Medulla oblongata (tissue), 1 donor: ENCODE data around the gene KIF26A.

Experiments used
- DNase-seq: peaks from one replicate; pipeline ENCODE4 v3.0.0-alpha.2; 2015; ENCODE audit errors: extremely low spot score

The KIF26A gene

GRCh38 chr14:104191409-104191997 lies 53.1 kb downstream of the KIF26A start:
- no peak for DNase-seq

GRCh38 chr14:104192146-104192882 lies 53.9 kb downstream of the KIF26A start:
- no peak for DNase-seq

GRCh38 chr14:104192883-104193245 lies 54.5 kb downstream of the KIF26A start:
- DNase-seq: no peak

DNA sequence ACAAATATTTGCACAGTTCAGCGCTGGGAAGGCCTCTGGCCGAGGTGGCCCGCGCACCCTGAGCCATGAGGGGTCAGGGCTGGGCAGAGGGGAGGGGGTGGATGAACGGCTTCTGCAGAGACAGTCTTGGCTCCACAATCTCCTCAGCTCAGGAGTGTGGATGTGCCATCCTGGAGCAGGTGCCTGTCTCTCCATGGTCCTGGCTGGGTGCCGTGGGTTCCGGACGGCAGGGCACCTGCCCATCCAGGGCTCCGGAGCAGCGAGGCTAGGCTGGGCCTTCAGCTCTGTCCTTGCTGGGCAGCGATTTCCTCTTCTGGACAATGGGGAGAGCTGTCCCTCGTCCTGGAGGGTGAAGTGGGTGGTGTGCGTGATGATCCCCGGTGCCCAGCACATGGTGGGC lies 55.6 kb downstream of the KIF26A start:
- no peak for DNase-seq

DNA sequence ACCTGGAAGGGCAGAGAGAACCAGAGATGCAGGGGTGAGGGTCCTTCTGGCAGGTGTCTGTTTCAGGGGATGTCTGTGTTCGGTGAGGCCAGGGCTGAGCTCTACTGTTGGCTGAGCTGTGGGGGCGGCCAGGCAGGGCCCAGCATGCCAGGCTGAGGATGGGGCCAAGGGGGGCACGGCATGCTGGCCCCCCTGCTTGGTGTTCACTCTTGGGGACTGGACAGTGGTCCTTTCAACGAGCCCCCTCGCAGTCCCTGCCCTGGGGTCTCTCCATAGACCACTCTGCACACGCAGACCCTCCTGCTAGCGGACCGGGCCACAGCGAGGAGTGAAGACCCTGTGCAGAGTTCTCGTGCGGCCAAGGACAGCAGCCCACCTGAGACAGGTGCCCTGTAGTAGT lies 56.3 kb downstream of the KIF26A start:
- no peak for DNase-seq

- DNase-seq: no peak
These were observed 57.0 kb downstream of the KIF26A start for GRCh38 chr14:104195361-104195760.

- no peak for DNase-seq
These were observed 57.5 kb downstream of the KIF26A start for GRCh38 chr14:104195878-104196277.

- DNase-seq: peak; percentile 24
These were observed 58.2 kb downstream of the KIF26A start for GRCh38 chr14:104196461-104197140.

GRCh38 chr14:104197449-104198247 lies 59.3 kb downstream of the KIF26A start:
- DNase-seq: no peak

- no peak for DNase-seq
These were observed 61.0 kb downstream of the KIF26A start for GRCh38 chr14:104199266-104199895.

DNA sequence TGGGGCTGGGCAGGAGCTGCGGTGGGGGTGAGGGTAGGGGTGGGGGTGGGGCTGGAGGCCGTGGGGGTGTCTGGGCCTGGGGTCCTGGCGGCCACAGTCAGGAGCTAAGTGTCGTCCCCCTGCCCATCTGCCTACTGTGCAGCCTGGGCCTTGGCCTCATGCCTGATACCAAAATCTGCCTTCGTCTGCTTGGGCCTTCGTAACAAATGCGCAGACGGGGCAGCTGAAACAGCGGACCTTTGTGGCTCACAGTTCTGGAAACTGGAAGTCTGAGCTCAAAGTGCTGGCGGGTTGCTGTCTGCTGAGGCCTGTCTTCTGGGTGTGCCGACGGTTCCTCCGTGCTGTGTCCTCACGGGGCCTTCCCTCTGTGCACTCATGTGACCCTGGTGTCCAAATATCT lies 61.7 kb downstream of the KIF26A start:
- DNase-seq: no peak

DNA sequence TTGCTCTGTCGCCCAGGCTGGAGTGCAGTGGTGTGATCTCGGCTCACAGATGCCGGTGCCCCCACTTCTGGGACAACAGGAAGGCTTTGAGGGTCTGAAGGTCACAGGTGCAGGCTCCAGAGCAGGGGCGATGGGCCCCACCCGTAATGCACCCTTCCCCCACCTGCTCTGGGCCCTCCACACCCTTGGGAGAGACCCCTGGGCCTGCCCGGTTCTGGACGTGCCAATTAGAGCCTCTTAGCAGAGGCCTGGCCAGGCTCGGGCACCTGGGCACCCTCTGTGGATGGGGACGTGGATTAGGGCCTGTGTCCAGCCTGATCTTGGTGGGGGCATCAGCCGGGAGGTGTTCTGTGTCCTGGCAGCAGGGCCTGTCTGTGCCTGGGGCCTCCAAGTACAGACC lies 62.2 kb downstream of the KIF26A start:
- DNase-seq: no peak

DNA sequence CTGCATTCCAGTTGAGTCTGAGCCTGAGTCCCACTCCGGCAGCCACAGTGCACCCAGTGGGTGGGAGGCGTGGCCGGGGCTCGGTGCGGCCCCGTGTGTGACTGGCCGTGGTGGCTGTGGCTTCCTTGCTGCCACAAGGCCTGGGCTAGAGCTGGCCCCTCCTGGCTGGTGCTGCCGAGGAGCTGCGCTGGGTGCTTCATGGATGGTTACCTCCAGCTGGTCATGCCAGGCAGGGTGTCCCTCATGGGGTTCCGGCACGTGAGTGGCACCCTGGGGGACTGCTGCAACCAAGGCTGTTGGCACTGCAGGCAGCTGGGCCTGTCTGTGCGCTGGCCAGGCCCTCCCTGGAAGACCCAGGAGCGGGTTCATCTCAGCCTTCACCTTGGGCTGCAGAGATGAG lies 62.7 kb downstream of the KIF26A start:
- DNase-seq: no peak

DNA sequence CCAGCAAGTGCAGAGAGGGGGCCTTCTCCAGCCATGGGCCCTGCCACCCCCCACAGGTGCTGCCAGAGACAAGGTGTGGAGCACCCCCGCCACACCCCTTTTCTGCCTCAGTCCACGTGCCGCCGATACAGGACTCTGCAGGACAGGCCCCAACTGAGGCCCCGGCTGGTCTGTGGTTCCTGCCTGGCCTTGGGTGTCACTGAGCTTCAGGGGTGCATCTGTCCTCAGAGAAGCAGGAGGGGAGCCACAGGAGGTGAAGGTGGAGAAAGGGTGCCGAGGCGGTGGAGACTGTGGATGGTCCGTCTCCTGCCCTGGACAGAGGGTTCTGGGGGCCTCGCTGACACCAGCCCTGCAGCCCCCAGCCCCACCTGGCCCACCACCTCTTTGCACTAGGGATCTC lies 63.1 kb downstream of the KIF26A start:
- DNase-seq: no peak

GRCh38 chr14:104202259-104203070 lies 64.1 kb downstream of the KIF26A start:
- no peak for DNase-seq

GRCh38 chr14:104203071-104203425 lies 64.7 kb downstream of the KIF26A start:
- DNase-seq: no peak

DNA sequence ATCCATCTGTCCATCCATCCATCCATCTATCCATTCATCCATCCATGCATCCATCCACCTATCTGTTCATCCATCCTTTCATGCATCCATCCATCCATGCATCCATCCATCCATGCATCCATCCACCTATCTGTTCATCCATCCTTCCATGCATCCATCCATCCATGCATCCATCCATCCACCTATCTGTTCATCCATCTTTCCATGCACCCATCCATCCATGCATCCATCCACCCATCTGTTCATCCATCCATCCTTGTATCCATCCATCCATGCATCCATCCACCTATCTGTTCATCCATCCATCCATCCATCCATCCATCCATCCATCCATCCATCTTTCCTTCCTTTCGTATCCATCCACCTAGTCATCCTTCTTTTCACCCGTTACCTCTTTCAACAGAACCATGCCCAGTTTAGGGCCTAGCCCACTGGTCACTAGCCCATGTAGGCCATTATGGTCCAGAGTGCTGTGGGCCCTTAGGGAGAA lies 66.3 kb downstream of the KIF26A start:
- DNase-seq: no peak

DNA sequence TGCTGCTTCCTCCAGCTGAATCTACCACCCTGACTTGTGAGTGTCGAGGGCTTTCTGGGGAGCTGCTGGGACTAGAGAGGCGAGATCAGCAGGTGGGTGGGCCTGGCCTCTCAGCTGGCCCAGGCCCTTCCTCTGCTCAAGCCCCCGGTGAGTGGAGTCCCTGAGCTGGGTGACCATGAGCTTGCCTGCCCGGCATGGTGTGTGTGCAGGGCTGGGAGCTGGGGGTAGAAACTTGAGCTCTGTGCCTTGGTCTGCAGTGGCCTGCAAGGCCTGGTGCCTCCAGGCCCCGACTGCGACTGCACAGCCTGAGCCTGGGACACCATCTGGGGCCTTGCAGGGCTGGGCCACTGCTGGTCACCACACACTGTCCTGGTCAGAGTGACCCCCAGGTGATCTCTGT lies 67.4 kb downstream of the KIF26A start:
- DNase-seq: no peak

- peak; percentile 50 for DNase-seq
These were observed 68.0 kb downstream of the KIF26A start for GRCh38 chr14:104206281-104206904.
